ENCODE results near the gene DAPK2.
"Not testable (repeated sequence)": the region's sequence is repeated elsewhere in the genome, so short reads cannot be mapped to it uniquely, and the experiment has no call there.

DAPK2 gene

GRCh38 chr15:63909819-63910437 is 136.4 kb downstream of the DAPK2 start:
- DNase-seq: no peak

- no peak for DNase-seq
Measured at GRCh38 chr15:63908991-63909390, 137.3 kb downstream of the DAPK2 start.

GRCh38 chr15:63908281-63908680 is 138.0 kb downstream of the DAPK2 start:
- no peak for DNase-seq

- DNase-seq: no peak
Measured at GRCh38 chr15:63907521-63907920, 138.8 kb downstream of the DAPK2 start.

- DNase-seq: no peak
Measured at GRCh38 chr15:63906266-63906584, 140.1 kb downstream of the DAPK2 start.

GRCh38 chr15:63905558-63906265 is 140.6 kb downstream of the DAPK2 start:
- peak in 1 of 2 donors; percentile 47 for DNase-seq

GRCh38 chr15:63905131-63905530 is 141.2 kb downstream of the DAPK2 start:
- DNase-seq: no peak

GRCh38 chr15:63904042-63904441 is 142.2 kb downstream of the DAPK2 start:
- no peak for DNase-seq

- DNase-seq: no peak
Measured at GRCh38 chr15:63902671-63903035, 143.6 kb downstream of the DAPK2 start.

GRCh38 chr15:63901912-63902670 is 144.2 kb downstream of the DAPK2 start:
- DNase-seq: no peak

- DNase-seq: no peak
Measured at GRCh38 chr15:63900306-63900705, 146.0 kb downstream of the DAPK2 start.

GRCh38 chr15:63899606-63900005 is 146.7 kb downstream of the DAPK2 start:
- not testable (repeated sequence) for DNase-seq

- DNase-seq: no peak
Measured at GRCh38 chr15:63899193-63899592, 147.1 kb downstream of the DAPK2 start.

GRCh38 chr15:63896336-63897115 is 149.8 kb downstream of the DAPK2 start:
- peak in 1 of 2 donors; percentile 54 for DNase-seq

GRCh38 chr15:63895787-63896218 is 150.5 kb downstream of the DAPK2 start:
- no peak for DNase-seq

- no peak for DNase-seq
Measured at GRCh38 chr15:63895194-63895593, 151.1 kb downstream of the DAPK2 start.

GRCh38 chr15:63894662-63894949 is 151.7 kb downstream of the DAPK2 start:
- no peak for DNase-seq

GRCh38 chr15:63893866-63894661 is 152.2 kb downstream of the DAPK2 start:
- DNase-seq: no peak

- peak; percentile 72 to 74 for DNase-seq
Measured at GRCh38 chr15:63892794-63893441, 153.4 kb downstream of the DAPK2 start.

GRCh38 chr15:63891768-63892133 is 154.5 kb downstream of the DAPK2 start:
- no peak for DNase-seq

GRCh38 chr15:63891079-63891767 is 155.1 kb downstream of the DAPK2 start:
- DNase-seq: peak; percentile 76

- DNase-seq: no peak
Measured at GRCh38 chr15:63890617-63891016, 155.7 kb downstream of the DAPK2 start.
